Activated CD4-positive, alpha-beta T cell treated with anti-CD3 and anti-CD28 coated beads, Interleukin-2, amount 50 U/mL, for 4 hours (primary cell): Measurements from ENCODE around the gene AP3B2.
"Not testable (repeated sequence)": the region's sequence is repeated elsewhere in the genome, so short reads cannot be mapped to it uniquely, and the experiment has no call there.

ENCODE experiments used
- DNase-seq, 2 experiments: peaks; one replicate each; pipeline ENCODE4 v3.0.0-alpha.2; 2020

AP3B2 gene

GRCh38 chr15:82709421-82710207, at the start of gene AP3B2:
TSS of gene AP3B2 (minus strand) at chr15:82709875. CDS start at chr15:82709706, 169 bp downstream.
- DNase-seq: peak; percentile 53 to 55

- DNase-seq: no peak
Measured at GRCh38 chr15:82751308-82751707, 41.6 kb upstream of the AP3B2 start.

- DNase-seq: peak; percentile 3 to 5
Measured at GRCh38 chr15:82750831-82751180, 41.1 kb upstream of the AP3B2 start.

- DNase-seq: peak; percentile 80
Measured at GRCh38 chr15:82749951-82750830, 40.5 kb upstream of the AP3B2 start.

GRCh38 chr15:82748315-82748714, 38.6 kb upstream of the AP3B2 start:
- DNase-seq: no peak

GRCh38 chr15:82743810-82744209, 34.1 kb upstream of the AP3B2 start:
- DNase-seq: no peak

GRCh38 chr15:82742134-82742533, 32.5 kb upstream of the AP3B2 start:
- no peak for DNase-seq

- no peak for DNase-seq
Measured at GRCh38 chr15:82739086-82739485, 29.4 kb upstream of the AP3B2 start.

- DNase-seq: no peak
Measured at GRCh38 chr15:82737975-82738374, 28.3 kb upstream of the AP3B2 start.

GRCh38 chr15:82731527-82731926, 21.9 kb upstream of the AP3B2 start:
- DNase-seq: no peak

- no peak for DNase-seq
Measured at GRCh38 chr15:82730022-82730530, 20.4 kb upstream of the AP3B2 start.

- DNase-seq: no peak
Measured at GRCh38 chr15:82726816-82727215, 17.1 kb upstream of the AP3B2 start.

- DNase-seq: no peak
Measured at GRCh38 chr15:82715003-82715402, 5.3 kb upstream of the AP3B2 start.

GRCh38 chr15:82714016-82714415, 4.3 kb upstream of the AP3B2 start:
- DNase-seq: no peak

- DNase-seq: no peak
Measured at GRCh38 chr15:82712036-82712435, 2.4 kb upstream of the AP3B2 start.

- DNase-seq: no peak
Measured at GRCh38 chr15:82710926-82711490, 1.3 kb upstream of the AP3B2 start.

- no peak for DNase-seq
Measured at GRCh38 chr15:82710208-82710555, 507 bp upstream of the AP3B2 start.

- no peak for DNase-seq
Measured at GRCh38 chr15:82709081-82709420, 624 bp downstream of the AP3B2 start.

- DNase-seq: not testable (repeated sequence)
Measured at GRCh38 chr15:82705856-82706255, 3.8 kb downstream of the AP3B2 start.

- DNase-seq: no peak
Measured at GRCh38 chr15:82699726-82700125, 9.9 kb downstream of the AP3B2 start.

- no peak for DNase-seq
Measured at GRCh38 chr15:82698711-82699345, 10.8 kb downstream of the AP3B2 start.

GRCh38 chr15:82697735-82698407, 11.8 kb downstream of the AP3B2 start:
- DNase-seq: no peak

GRCh38 chr15:82692171-82692570, 17.5 kb downstream of the AP3B2 start:
- no peak for DNase-seq
